Stimulated activated CD4-positive, alpha-beta T cell treated with anti-CD3 and anti-CD28 coated beads, Interleukin-1b, Interleukin-23, amount 100 ng/mL, for 1 hour (primary cell): ENCODE data around the gene USP37.

Experiments used
- DNase-seq, 2 donors: peaks; one replicate each; pipeline ENCODE4 v3.0.0-alpha.2; 2020; ENCODE audit warnings: low read depth in 2 of 2

USP37 gene, protein sequence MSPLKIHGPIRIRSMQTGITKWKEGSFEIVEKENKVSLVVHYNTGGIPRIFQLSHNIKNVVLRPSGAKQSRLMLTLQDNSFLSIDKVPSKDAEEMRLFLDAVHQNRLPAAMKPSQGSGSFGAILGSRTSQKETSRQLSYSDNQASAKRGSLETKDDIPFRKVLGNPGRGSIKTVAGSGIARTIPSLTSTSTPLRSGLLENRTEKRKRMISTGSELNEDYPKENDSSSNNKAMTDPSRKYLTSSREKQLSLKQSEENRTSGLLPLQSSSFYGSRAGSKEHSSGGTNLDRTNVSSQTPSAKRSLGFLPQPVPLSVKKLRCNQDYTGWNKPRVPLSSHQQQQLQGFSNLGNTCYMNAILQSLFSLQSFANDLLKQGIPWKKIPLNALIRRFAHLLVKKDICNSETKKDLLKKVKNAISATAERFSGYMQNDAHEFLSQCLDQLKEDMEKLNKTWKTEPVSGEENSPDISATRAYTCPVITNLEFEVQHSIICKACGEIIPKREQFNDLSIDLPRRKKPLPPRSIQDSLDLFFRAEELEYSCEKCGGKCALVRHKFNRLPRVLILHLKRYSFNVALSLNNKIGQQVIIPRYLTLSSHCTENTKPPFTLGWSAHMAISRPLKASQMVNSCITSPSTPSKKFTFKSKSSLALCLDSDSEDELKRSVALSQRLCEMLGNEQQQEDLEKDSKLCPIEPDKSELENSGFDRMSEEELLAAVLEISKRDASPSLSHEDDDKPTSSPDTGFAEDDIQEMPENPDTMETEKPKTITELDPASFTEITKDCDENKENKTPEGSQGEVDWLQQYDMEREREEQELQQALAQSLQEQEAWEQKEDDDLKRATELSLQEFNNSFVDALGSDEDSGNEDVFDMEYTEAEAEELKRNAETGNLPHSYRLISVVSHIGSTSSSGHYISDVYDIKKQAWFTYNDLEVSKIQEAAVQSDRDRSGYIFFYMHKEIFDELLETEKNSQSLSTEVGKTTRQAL

DNA sequence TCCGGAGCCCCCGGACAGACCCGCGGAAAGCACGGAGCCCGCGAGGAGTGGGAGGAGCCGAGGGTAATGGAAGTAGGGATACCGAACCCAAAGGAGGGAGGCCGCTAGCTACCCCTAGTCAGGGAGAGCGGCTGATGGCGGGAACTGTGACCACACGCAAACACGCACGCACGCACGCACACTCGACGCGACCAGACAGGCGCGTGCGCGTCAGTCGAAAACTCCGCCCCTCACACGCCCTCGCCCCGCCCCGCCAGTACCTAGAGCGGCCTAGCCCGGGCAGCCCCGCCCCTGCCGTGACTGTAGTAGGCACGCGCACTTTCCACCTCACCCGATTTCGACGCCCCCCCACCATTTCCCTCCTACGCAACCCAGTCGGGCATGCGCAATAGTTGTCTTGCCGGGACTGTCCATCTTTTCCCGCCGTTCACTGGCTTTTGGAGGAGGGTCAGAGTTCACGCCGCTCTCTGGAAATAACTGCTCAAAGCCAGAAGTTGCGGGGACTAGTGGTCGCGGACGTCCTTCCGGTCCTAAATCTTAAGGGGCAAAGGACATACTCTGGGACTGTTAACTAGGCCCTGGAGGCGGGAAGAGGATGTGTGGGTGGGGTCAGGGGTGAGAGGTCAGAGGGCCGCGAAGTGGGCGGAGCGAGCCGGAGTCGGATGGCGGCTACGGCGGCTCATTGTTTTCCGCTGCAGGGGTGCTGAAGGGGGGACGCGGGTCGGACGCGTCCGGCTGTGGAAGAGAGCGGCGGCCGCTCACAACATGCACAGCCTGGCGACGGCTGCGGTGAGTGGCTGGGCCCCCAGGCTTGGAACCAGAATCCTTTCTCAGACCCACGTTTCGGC, at the start of gene USP37, which contains the start of gene CNOT9:
TSS of gene USP37 (minus strand) at position 162 of the 848 bp plus-strand sequence. CDS start 9,698 bp downstream, outside the sequence.
TSS of gene CNOT9 (plus strand) at position 650 of the 848 bp plus-strand sequence. CDS start at position 766, 116 bp downstream.
- DNase-seq: peak; percentile 99 to 100

DNA sequence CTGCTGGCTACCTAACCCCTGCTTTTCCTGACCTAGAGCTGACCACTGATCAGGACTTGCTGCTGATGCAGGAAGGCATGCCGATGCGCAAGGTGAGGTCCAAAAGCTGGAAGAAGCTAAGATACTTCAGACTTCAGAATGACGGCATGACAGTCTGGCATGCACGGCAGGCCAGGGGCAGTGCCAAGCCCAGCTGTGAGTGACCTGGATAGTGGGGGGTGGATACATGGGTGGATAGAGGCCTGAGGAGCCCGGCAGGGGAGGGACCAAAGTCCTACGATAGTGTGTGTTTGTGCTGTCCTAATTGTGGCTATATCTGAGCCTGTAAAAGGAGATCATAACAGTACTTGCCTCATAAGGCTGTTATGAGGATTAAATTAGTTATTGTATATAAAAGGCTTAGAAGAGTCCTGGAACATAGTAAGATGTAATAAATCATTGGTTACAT, 47.7 kb upstream of the USP37 start:
- DNase-seq: no peak

DNA sequence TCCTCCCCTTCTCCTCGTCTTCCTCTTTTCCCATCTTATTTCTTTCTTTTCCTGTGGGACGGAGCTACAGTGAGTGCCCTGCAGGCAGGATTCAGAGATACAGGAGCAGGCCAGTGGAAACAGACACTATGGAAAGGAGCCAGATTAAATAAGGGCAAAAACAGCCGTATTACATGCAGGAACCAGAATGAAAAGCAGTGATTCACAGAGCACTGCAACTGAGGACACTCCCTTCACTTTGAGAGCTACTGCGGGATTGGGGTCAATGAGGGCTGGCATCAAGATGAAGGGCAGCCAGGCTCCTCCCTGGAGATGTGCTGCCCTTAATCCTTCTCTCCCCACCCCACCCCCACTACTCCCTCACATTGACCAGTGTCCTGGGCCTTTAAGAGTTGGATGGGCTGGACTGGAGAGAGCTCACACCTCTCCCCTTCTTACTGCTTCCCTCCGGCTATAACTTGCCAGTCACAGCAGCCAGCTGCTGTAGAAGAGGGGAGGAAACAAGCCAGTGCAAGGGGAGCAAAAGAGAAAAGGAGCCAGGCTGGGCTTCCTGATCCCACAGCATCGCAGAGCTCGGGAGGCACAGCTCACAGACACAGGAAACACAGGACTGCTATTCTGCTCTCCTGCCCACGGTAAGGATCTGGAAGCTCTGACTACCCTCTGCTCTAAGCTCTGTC, 39.4 kb upstream of the USP37 start, which contains the start of gene PLCD4:
TSS of gene PLCD4 (plus strand) at position 464 of the 680 bp plus-strand sequence. CDS start 7,841 bp downstream, outside the sequence.
- no peak for DNase-seq

DNA sequence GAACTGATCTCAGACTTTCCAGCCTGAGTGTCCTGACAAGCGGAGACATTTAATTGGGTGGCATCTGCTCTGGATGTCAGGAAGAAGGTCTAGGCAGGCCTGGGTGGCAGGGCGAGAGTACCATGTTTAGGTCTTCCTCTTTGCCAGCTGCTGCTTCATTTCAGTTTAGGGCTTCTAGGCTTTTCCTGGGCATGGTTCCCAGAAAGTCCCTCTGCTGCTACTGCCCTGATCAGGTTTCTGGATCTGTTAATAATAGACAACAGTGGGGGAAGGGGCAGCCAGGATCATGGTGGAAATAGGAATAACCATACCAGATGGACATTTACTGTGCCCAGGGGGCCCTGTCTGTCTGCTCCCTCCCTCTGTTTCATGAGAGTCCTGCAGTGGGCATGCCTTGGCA, 37.3 kb upstream of the USP37 start:
- DNase-seq: no peak

DNA sequence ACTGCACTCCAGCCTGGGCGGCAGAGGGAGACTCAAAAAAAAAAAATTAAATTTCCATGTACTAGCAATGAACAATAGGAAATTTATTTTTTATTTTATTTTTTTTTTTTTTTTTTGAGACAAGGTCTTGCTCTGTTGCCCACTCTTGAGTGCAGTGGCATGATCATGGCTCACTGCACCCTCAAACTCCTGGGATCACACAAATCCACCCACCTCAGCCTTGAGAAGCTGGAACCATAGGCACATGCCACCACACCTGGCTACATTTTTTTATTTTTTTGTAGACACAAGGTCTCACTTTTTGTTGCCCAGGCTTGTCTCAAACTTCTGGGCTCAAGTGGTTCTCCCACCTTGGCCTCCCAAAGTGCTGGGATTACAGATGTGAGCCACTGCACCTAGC, 17.4 kb upstream of the USP37 start:
- DNase-seq: no peak

DNA sequence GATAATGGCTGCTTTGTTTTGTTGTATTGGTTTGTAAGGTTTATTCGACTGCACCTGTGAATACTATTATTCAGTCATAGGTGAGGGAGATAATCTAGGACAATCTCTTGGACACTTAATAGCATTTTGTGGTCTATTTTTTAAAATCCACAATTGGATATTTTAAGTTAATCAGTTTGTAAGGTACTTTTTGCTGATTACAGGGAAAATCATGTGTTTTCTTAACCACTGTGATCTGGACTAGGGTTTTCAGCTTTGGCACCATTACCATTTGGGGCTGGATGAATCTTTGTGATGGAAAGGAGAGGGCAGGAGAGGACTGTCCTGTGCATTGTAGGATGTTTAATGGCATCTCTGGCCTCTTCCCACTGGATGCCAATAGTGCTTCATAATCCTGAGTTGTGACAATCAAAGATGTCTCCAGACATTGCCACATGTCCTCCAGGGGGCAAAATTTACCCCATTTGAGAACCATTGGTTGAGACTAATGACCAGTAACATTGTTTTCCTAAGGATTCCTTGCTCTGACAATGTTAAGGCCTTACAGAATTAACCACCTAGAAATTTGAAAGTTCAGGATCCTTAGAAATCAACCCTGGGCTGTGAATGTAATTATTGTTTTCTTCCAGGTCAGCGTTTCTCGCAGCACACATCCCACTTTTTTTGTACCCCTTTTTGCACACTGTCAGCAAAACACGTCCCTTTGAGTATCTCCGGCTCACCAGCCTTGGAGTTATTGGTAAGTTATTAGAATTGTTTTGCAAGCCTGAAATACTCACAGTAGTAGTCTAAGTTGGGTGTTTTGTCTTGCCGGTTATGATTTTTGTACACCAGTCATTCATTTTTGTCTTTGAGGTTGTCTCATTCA, 16.1 kb upstream of the USP37 start:
- DNase-seq: no peak

DNA sequence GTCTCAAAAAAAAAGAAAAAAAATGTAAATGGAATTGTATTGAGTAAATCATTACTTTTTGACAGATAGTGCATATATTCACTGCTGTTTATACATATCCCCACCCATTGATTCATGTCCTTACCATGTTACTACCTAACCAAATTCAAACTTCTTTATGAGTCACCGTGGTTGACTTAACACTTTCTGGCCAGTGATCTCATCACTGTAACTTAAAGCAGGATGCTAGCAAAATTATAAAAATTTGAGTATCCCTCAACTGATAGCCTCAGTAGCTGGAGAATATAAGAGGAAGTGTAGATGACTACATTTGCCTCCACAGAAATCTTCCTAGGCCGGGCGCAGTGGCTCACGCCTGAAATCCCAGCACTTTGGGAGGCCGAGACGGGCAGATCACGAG, 13.9 kb upstream of the USP37 start:
- no peak for DNase-seq

DNA sequence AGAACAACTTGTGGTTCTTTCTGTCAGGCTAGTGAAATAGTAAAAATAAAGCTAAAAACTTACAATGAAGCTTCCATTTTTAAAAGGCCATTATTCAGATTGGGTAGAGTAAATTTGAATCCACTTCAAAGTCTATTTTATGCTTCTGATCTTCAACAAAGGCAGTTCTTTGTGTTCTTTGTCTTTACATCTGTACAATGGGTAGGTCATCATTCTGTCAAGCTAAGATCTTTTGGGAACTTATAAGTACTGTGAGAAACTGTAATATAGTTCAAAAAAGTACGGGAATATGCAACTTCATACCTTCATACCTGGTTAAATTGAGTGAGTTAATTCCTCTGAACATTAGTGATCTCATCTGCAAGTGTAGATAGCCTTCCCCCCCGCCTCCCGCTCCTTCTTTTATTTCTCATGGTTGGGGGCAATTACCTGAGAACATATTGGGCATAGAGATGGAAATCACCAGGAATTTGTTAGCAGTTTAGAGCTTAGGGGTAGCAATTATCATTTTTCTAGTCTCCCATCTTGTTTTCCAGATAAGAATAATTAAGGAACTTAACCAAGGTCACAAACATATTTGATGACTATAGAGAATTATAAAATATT, 10.2 kb upstream of the USP37 start:
- DNase-seq: no peak

DNA sequence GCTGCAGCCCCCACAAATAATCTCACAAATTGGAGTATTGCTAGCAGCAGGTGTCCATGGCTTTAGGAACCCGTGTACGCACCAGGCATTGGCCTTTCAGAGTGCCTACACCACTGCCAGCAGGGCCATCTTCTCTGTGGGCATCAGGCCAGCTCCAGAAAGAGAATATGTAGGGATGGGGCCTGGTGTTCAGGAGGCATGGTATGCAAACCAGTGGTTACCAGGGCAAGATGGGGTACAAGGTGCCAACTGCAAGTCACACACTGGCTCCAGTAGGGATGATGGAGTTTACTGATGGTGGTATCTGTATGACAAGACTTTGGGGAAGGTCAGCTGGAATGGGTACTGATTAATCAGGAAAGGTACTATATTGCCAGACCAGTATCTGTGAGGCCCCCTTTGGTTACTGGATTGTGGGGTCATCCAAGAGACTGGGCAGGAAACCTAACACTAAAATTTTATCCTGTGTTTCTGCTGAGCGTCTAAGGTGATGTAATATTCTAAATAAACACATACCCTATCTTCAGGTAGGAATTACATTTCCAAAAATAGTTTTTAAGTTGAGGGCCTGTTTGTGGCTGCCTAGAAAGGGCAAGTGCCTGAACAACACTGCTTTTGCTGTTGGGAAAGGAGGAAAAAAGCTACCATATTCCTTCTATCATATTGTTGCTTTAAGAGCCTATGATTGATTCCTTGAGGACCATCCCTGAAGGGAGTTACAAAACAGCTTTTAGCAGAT, 9.5 kb upstream of the USP37 start:
- DNase-seq: no peak

DNA sequence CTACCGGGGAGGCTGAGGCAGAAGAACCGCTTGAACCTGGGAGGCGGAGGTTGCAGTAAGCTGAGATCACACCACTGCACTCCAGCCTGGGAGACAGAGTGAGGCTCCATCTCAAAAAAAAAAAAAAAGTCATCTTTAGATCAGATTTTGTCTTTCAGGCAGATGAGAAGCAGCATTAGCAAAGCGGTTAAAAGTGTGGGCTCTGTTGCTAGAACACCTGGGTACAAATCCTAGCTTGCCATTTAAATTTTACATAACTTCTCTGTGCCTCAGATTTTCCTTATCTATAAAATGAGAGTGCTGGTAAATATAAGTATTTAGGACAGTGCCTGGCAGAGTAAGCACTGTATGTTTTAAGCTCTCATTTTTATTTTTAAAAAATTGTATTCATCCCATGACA, 8.7 kb upstream of the USP37 start:
- no peak for DNase-seq

DNA sequence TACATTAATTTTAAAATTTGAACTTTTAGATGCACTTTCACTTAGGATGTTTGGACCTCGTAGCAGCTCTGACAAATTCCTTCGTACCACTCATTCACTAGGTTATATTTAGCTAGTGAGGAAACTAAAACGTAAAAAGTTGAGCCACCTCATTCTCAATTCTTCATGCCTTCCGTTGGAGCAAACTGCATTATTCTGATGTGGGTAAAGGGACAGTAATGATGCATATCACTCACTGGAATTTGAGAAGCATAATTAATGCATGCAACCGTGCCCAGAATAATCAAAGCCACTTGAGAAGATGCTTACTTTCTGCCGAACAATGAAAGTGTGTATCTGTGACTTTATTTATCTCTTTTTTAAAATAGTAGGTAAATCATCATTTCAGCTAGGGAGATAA, 2.7 kb upstream of the USP37 start:
- no peak for DNase-seq

DNA sequence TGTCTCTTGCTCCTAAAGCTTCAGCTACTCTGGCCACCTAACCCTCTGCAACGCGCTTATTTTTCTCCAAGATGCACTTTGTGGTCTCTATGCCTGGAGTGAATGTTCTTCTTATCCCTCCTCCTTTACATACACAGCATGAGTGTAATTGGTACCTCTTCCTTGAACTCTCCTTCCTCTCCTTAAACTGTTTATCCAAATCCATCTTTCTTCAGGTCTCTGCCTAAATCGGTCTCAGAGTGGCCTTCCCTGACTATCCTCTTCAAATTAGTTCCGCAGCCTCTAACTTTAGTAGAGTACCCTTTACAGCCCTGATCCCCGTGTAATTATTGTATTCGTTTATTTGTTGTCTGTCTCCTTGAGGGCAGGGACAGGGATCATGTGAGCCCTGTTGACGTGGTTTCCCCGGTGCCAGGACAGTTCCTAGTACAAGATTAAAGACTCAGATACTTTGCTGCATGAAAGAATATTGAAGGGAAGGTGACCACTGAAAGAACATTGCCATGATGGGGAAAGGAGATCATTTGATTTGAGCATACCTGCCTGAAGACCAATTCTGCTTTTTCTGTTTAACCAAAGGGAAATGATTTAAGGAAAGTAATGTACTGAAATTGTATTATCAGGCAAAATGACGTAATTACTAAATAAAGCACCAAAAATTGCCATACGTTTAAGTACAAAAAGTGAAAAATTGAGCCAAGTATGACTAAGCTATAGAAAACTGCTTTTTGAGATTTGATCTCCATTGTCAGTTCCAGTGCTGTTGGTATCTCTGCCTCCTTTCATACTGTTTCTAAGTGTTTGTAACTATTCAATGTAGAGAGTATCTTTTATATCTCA, 1.7 kb upstream of the USP37 start:
- no peak for DNase-seq

DNA sequence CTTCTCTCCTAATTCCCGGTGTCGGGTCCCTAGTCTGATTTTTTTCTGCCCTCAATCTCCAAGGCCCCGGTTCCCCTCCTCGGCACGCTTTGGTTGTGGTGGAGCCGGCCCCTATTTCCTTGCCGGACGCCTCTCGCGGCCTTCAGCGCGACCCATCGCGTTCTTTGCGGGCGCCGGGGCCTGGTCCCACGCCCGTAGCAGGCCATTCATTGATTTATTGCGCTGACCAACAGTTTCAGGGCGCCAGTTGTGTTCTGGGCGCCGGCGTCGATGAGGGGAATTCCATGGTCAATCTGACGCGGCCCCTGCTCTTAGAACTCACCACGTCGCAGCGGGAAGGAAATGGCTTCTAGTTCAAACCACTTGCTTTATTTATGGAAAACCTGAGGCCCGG, 884 bp upstream of the USP37 start:
- peak; percentile 16 to 39 for DNase-seq

DNA sequence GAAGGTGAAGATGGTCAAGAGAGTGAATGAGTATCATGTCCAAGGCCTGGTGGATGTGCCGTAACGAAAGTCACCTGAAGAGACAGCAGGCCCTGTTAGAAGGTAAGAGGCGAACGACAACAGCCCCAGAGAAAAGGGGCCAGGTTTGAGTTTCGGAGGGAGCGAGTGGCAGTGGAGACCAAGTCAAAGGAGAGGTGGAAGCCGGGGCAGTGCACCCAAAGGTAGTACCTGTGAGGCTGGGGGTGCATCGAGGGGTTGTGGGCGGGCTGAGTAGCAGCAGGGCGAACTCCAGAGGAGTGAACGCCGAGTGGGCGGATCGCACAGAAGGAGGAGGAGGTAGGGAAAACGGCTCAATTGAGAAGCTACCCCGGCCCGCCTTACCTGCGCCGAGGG, 358 bp downstream of the USP37 start:
- DNase-seq: peak in 1 of 2 donors; percentile 55

DNA sequence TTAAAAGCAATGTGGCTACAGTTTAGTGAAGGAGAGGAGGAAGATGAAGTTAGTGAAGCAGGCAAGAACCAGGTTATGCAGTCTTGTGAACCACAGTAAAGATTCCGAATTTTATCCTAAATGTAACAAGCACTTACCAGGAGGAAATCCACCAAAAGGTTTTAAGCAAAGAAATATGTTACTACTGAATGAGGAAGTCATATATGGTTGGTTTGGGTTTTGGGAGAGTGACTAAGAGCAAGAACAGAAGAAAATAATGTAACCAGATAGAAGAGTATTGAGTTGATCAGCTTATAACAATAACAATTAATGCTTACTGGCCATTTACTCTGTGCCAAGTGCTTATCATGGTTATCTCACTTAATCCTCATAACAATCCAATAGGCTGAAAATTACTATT, 1.9 kb downstream of the USP37 start:
- DNase-seq: no peak

DNA sequence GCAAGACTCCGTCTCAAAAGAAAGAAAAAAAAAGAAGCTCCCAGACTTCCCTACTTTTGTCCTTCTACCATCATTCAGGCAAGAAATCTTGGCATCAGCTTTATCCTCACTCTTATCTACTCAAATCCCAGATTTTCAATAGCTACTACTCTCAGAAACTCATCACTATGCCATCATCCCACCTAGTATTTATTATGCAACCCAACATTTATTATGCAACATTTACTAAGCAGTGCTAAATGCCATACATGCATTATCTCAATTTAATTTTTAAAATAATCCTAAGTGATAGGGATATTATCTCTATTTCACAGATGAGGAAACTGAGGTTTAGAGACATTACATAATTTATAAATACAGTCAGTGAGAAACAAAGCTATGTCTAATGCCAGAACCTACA, 4.1 kb downstream of the USP37 start:
- no peak for DNase-seq

DNA sequence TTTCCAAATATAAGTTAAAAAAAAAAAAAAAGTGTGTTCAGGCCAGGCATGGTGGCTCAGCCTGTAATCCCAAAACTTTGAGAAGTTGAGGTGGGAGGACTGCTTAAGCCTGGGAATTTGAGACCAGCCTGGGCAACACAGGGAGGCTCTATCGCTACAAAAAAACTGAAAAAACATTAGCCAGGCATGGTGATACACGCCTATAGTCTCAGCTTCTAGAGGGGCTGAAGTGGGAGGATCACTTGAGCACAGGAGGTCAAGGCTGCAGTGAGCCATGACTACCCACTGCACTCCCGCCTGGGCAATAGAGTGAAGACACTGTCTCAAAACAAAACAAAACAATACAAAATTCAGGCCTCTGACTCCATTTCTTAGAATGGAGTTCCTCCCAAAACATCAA, 9.2 kb downstream of the USP37 start:
- DNase-seq: no peak

DNA sequence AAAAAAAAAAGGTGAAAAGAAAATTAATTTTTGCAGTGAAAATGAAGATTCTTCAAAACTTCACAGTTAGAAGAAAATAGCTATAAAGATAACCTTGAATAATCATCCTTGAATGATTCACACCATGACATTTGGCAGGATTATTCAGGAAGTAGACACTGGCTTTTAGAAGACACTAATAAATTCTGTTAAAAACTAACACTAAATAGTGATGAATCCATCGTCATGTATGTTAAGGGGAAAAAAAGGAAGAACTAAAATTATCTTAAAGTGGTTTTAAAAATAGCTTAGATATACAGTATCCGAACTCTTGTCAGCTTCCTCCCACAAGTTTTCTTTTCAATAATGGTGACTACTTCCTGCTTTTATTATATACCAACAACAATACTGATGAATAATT, 10.2 kb downstream of the USP37 start:
- no peak for DNase-seq
